Left lung (tissue), 10 donors: ENCODE data around the gene CIB4. TPM values are rescaled to one million over a fixed set of nuclear protein-coding genes. Genes with fewer than 3 reads are reported as not detected.
"Not testable (repeated sequence)": the region's sequence is repeated elsewhere in the genome, so short reads cannot be mapped to it uniquely, and the experiment has no call there.

ENCODE experiments used
- ATAC-seq: fragments of 200-7000 bp; cut with Tn5 transposase; one replicate; pipeline ENCODE4 v1.9.1; 2020; ENCODE audit warnings: moderate library complexity
- DNase-seq, 4 donors: peaks; one replicate each; pipeline ENCODE4 v3.0.0-alpha.2; 2013 to 2020
- H3K27ac ChIP-seq, 2 donors: fragments of 200-600 bp; sonication (generic) in 1 of 2; one replicate each; pipeline versions ENCODE4 v1.5.0 to v1.8.0; 2020 to 2021
- H3K27me3 ChIP-seq, 2 donors: fragments of 200-600 bp; sonication (generic) in 1 of 2; one replicate each; pipeline versions ENCODE4 v1.5.0 to v1.8.0; 2020 to 2021
- H3K36me3 ChIP-seq, 2 donors: fragments of 200-600 bp; sonication (generic) in 1 of 2; one replicate each; pipeline versions ENCODE4 v1.5.0 to v1.8.0; 2020 to 2021
- H3K4me1 ChIP-seq, 2 donors: fragments of 200-600 bp; one replicate each; pipeline ENCODE4 v1.8.0; 2021
- H3K4me3 ChIP-seq, 2 donors: fragments of 200-600 bp; sonication (generic) in 1 of 2; one replicate each; pipeline versions ENCODE4 v1.5.0 to v1.8.0; 2020 to 2021; ENCODE audit warnings: mild to moderate bottlenecking in 1 of 2
- H3K9me3 ChIP-seq, 2 donors: fragments of 200-600 bp; sonication (generic) in 1 of 2; one replicate each; pipeline versions ENCODE4 v1.5.0 to v1.8.0; 2020 to 2021
- intact Hi-C, 2 donors: fragments of 100-400 bp; cut with DNase I; formaldehyde crosslinking; loops; one replicate each; pipeline versions ENCODE4 v1.11.2 to v1.14.2; 2022
- polyA plus RNA-seq, 6 donors: library from polyadenylated mRNA; unstranded; fragments of 120-200 nt; gene quantifications; one replicate each; pipeline ENCODE4 v1.2.1, GENCODE V29; 2013; ENCODE audit not compliant: insufficient read length in 6 of 6
- total RNA-seq, 2 donors: library from RNA; stranded (reverse); fragmentation: NEBNext Ultra II Directional; extraction: Animal tissue kit (Norgen Biotek cat#: 25700); gene quantifications; one replicate each; pipeline ENCODE4 v1.2.1, GENCODE V29; 2021
- TF ChIP-seq, protein P1 (sequence below), 2 donors: fragments of 200-600 bp; sonication (generic) in 1 of 2; IDR thresholded peaks; one replicate each; pipeline versions ENCODE4 v1.5.0 to v1.8.0; 2021; ENCODE audit warnings: antibody characterized with exemption in 2 of 2
- donor health status: DM: no; HTN: yes; CAD: no.
- donor health status: DM: no; HTN: no; CAD: no.

CIB4 gene
- total and polyA plus RNA-seq, 8 donors = 1.0 to 2.4 (median 1.8) TPM; not detected in 2

DNA sequence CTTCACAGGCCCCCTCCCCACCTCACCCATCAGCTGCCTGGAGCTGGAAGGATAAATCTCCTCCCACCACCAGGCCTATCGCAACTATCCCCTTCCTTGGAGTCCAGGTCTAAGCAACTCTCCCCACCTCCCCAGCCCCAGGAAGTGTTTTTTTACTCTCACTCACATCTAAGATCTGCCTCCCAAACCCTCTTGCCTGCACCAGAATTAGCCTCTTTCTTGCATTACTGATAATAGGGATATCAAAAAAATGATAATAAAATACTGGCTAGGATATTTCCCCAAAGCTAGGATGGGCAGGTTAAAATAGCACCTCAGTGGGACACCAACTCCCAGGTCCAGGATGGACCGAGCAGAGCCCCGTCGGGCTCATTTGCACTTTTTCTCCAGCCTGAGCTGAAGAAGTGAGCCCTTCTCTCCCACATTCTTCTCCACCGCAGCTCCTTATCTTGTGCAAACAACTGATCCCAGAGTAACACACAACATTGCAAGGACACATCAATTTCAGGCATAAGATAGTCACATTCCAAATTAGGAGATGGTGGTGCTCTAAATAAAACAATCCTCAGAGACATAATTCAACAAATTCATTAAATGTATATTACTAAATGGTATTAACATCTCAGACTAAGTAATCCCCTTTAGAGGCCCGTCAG lies 17.7 kb upstream of the CIB4 start:
- no peak overlapping the region for H3K27ac ChIP-seq
- H3K4me3 ChIP-seq = no peak overlapping the region
- no peaks in the 10 kb centered on the region for H3K27me3 ChIP-seq
- H3K4me1 ChIP-seq = no peaks in the 10 kb centered on the region
- peaks cover 0 to 14% of the 10 kb centered on the region in 2 donors for H3K9me3 ChIP-seq
- no peaks in the 10 kb centered on the region for H3K36me3 ChIP-seq
- DNase-seq = no peak
- TF ChIP-seq, protein P1, sequence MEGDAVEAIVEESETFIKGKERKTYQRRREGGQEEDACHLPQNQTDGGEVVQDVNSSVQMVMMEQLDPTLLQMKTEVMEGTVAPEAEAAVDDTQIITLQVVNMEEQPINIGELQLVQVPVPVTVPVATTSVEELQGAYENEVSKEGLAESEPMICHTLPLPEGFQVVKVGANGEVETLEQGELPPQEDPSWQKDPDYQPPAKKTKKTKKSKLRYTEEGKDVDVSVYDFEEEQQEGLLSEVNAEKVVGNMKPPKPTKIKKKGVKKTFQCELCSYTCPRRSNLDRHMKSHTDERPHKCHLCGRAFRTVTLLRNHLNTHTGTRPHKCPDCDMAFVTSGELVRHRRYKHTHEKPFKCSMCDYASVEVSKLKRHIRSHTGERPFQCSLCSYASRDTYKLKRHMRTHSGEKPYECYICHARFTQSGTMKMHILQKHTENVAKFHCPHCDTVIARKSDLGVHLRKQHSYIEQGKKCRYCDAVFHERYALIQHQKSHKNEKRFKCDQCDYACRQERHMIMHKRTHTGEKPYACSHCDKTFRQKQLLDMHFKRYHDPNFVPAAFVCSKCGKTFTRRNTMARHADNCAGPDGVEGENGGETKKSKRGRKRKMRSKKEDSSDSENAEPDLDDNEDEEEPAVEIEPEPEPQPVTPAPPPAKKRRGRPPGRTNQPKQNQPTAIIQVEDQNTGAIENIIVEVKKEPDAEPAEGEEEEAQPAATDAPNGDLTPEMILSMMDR (IDR thresholded peaks at IDR 0.05) = no peak
- intact Hi-C loops = no loop called here
- ATAC-seq = no peak

DNA sequence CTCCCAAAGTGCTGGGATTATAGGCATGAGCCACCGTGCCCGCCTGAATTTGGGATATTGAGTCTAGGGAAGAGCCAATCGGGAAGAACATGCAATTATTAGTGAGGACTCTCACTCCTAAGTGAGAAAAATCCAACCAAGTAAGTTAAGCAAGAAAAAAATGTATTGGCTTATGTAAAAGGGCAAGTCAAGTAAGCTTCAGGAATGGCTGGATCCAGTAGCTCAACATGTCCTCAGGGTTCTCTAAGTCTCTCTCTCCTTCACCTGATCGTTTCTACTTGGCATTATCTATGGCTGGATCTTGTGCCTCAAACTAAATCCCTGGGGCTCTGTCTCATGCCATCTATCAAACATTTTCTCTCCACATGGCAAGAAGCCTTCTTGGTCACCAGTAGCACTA lies 16.1 kb upstream of the CIB4 start:
- TF ChIP-seq, protein P1 (IDR thresholded peaks at IDR 0.05) = no peak
- intact Hi-C loops = no loop called here
- no peak overlapping the region for H3K27ac ChIP-seq
- no peak for ATAC-seq
- no peak for DNase-seq
- H3K9me3 ChIP-seq = peaks cover 0 to 14% of the 10 kb centered on the region in 2 donors
- no peaks in the 10 kb centered on the region for H3K4me1 ChIP-seq
- no peaks in the 10 kb centered on the region for H3K27me3 ChIP-seq
- no peaks in the 10 kb centered on the region for H3K36me3 ChIP-seq
- H3K4me3 ChIP-seq = no peak overlapping the region

DNA sequence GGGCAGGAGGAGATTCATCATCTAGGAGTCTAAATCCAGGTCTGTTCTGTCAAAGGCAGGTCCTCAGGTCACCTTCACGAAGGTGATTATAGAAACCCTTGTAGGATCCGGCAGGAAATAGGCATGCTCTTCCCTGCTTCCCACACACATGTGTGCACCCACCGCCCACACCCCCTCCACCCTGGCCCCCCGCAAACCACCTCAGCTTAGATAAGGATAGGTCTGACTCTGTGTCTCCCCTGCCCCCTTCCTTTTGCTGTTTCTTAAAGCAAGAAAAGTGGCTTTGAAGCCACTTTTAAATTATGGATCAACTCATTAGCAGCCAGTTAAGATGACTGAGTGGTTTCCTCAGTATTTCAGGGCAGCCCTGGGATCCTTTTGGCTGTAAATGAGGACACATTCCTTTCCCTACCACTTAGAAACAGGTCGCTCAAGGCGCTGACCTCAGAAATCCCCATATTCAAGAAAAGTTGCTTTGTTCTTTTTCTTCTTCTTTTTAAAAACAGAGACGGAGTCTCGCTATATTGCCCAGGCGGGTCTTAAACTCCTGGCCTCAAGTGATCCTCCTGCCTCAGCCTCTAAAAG lies 14.5 kb upstream of the CIB4 start:
- Histone ChIP-seq H3K27ac (no peak overlapping the region), H3K27me3 (no peaks in the 10 kb centered on the region), H3K4me3 (no peak overlapping the region), H3K36me3 (no peaks in the 10 kb centered on the region), H3K9me3 (peaks cover 0 to 11% of the 10 kb centered on the region in 2 donors), H3K4me1 (peaks cover 0 to 6% of the 10 kb centered on the region in 2 donors)
- ATAC-seq = no peak
- TF ChIP-seq, protein P1 (IDR thresholded peaks at IDR 0.05) = no peak
- intact Hi-C loops = no loop called here
- no peak for DNase-seq

DNA sequence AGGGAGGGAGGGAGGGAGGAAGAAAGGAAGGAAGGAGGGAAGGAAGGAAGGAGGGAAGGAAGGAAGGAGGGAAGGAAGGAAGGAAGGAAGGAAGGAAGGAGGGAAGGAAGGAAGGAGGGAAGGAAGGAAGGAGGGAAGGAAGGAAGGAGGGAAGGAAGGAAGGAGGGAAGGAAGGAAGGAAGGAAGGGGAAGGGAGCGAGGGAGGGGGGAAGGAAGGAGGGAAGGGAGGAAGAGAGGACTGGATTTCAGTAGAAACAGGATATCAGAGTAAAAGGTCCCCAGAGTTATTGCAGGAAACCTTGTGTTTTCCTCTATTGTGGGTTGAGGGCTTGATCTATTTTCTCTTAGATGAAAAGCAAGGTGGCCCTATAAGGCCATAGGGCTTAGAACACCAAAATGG lies 14.0 kb upstream of the CIB4 start:
- H3K36me3 ChIP-seq, H3K4me1 ChIP-seq, H3K4me3 ChIP-seq, H3K27ac ChIP-seq, H3K27me3 ChIP-seq, H3K9me3 ChIP-seq, ATAC-seq, DNase-seq, intact Hi-C loops: not testable (repeated sequence)

DNA sequence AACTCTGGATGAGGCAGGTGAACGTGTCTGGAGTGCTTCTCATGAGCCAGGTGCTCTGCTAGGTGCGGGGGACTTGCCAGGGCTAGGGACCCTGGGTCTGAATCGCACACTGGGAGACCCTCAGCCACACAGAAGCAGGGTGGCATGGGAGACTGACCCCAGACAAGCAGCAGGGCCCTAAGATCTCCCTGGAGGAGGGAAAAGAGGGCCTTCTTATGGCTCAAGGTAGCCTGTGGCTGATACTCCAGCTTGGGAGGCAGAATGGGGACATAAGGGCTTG lies 12.8 kb upstream of the CIB4 start:
- Histone ChIP-seq H3K4me1 (peaks cover 0 to 6% of the 10 kb centered on the region in 2 donors), H3K9me3 (no peaks in the 10 kb centered on the region), H3K27ac (peak overlapping the region in 1 of 2 donors; percentile 7), H3K27me3 (no peaks in the 10 kb centered on the region), H3K36me3 (no peaks in the 10 kb centered on the region), H3K4me3 (no peak overlapping the region)
- intact Hi-C loops = no loop called here
- DNase-seq (no peak), ATAC-seq (no peak)
- TF ChIP-seq, protein P1 (IDR thresholded peaks at IDR 0.05) = no peak
